GM21619 (cell line): ENCODE data around the gene IRF1.

ENCODE experiments used
- ATAC-seq: cut with Tn5 transposase; IDR thresholded peaks from one replicate; pipeline ENCODE4 v1.9.1; 2021; ENCODE audit not compliant: unreplicated experiment

IRF1 gene

GRCh38 chr5:132463811-132464155, 26.8 kb downstream of the IRF1 start:
- ATAC-seq, result no peak

GRCh38 chr5:132462856-132463745, 27.5 kb downstream of the IRF1 start:
- ATAC-seq, result no peak

GRCh38 chr5:132462333-132462732, 28.2 kb downstream of the IRF1 start:
- ATAC-seq, result no peak

- no peak for ATAC-seq
Measured at GRCh38 chr5:132461569-132462070, 29.0 kb downstream of the IRF1 start.

GRCh38 chr5:132460846-132461568, 29.6 kb downstream of the IRF1 start:
- no peak for ATAC-seq

GRCh38 chr5:132459983-132460838, 30.4 kb downstream of the IRF1 start:
- ATAC-seq, result no peak

- no peak for ATAC-seq
Measured at GRCh38 chr5:132459031-132459982, 31.3 kb downstream of the IRF1 start.

GRCh38 chr5:132458651-132459030, 31.9 kb downstream of the IRF1 start:
- peak; percentile 35 for ATAC-seq

GRCh38 chr5:132458226-132458560, 32.4 kb downstream of the IRF1 start:
- ATAC-seq, result no peak

- ATAC-seq, result peak; percentile 3
Measured at GRCh38 chr5:132457371-132458225, 33.0 kb downstream of the IRF1 start.

GRCh38 chr5:132456987-132457361, 33.6 kb downstream of the IRF1 start:
- peak; percentile 25 for ATAC-seq

- ATAC-seq, result peak; percentile 51
Measured at GRCh38 chr5:132456296-132456986, 34.1 kb downstream of the IRF1 start.

- no peak for ATAC-seq
Measured at GRCh38 chr5:132455614-132456115, 34.9 kb downstream of the IRF1 start.

GRCh38 chr5:132454361-132454760, 36.2 kb downstream of the IRF1 start:
- ATAC-seq, result no peak

- ATAC-seq, result no peak
Measured at GRCh38 chr5:132451387-132451786, 39.2 kb downstream of the IRF1 start.

GRCh38 chr5:132449060-132449459, 41.5 kb downstream of the IRF1 start:
- no peak for ATAC-seq

- no peak for ATAC-seq
Measured at GRCh38 chr5:132447196-132447595, 43.4 kb downstream of the IRF1 start.

- no peak for ATAC-seq
Measured at GRCh38 chr5:132446621-132447020, 44.0 kb downstream of the IRF1 start.

GRCh38 chr5:132445930-132446329, 44.6 kb downstream of the IRF1 start:
- no peak for ATAC-seq
